H1 (cell line): ENCODE data around the gene TCF7. TPM values are rescaled to one million over a fixed set of nuclear protein-coding genes. Genes with fewer than 3 reads are reported as not detected.

ENCODE experiments used
- CTCF ChIA-PET: fragments of 300-600 bp; sonication (Branson Sonifier 250); formaldehyde crosslinking; loops from one replicate; lab custom pipeline; 2021; ENCODE audit not compliant: partially characterized antibody; lab: Charles Lee
- POLR2A ChIA-PET: fragments of 300-600 bp; sonication (Branson Sonifier 250); formaldehyde crosslinking; loops from one replicate; lab custom pipeline; 2021; ENCODE audit warnings: inconsistent platforms; ENCODE audit not compliant: partially characterized antibody; lab: Charles Lee
- DNase-seq, 2 experiments: peaks; one replicate each; pipeline versions ENCODE4 v3.0.0 to v3.0.0-alpha.2; 2010 to 2022; ENCODE audit warnings: low spot score in 2 of 2, low read depth in 1 of 2, mixed read lengths in 1 of 2
- FAIRE-seq: peaks from 2 replicates; lab custom pipeline; 2011; peaks lifted over from hg19 to GRCh38; lab: Jason Lieb, UNC
- H2AFZ ChIP-seq: 2 replicates; pipeline ENCODE4 v1.8.1; 2012; ENCODE audit warnings: low read length, inconsistent platforms
- H2AK5ac ChIP-seq: 2 replicates; pipeline ENCODE4 v1.6.1; 2013; ENCODE audit warnings: low read depth, low read length
- H2BK120ac ChIP-seq: replicated peaks from 2 replicates; pipeline ENCODE3; 2013; ENCODE audit warnings: low read depth, low read length, inconsistent platforms
- H2BK12ac ChIP-seq: 2 replicates; pipeline ENCODE4 v1.6.1; 2013; ENCODE audit warnings: low read depth, low read length
- H2BK15ac ChIP-seq: 2 replicates; pipeline ENCODE4 v1.6.1; 2013; ENCODE audit warnings: low read length
- H2BK20ac ChIP-seq: 2 replicates; pipeline ENCODE4 v1.6.1; 2013; ENCODE audit warnings: low read length
- H2BK5ac ChIP-seq: 2 replicates; pipeline ENCODE4 v1.6.1; 2013; ENCODE audit warnings: low read depth, low read length
- H3K14ac ChIP-seq: 2 replicates; pipeline ENCODE4 v1.6.1; 2013; ENCODE audit warnings: inconsistent platforms; ENCODE audit not compliant: insufficient read length
- H3K18ac ChIP-seq: 2 replicates; pipeline ENCODE4 v1.6.1; 2013; ENCODE audit warnings: low read length; ENCODE audit errors: extremely low read depth
- H3K23ac ChIP-seq: 2 replicates; pipeline ENCODE4 v1.6.1; 2013; ENCODE audit warnings: inconsistent platforms; ENCODE audit not compliant: insufficient read length
- H3K23me2 ChIP-seq: 2 replicates; pipeline ENCODE4 v1.6.1; 2013; ENCODE audit warnings: low read depth, low read length
- H3K27ac ChIP-seq: 2 replicates; pipeline ENCODE4 v1.6.1; 2011; ENCODE audit warnings: low read depth, low read length, inconsistent platforms
- H3K27me3 ChIP-seq, 4 experiments: replicated peaks in 1 of 4; 1 replicate in 1 of 4; 2 replicates in 3 of 4; pipeline versions ENCODE4 v1.6.1 to v1.8.1; 2011 to 2013; ENCODE audit warnings: low read length in 3 of 4, mild to moderate bottlenecking in 3 of 4, inconsistent platforms in 2 of 4, mixed read lengths in 2 of 4, moderate library complexity in 1 of 4; ENCODE audit not compliant: control insufficient read depth in 3 of 4, insufficient read depth in 3 of 4; ENCODE audit errors: extremely low read depth in 1 of 4
- H3K36me3 ChIP-seq, 4 experiments: 2 replicates each; pipeline versions ENCODE4 v1.6.1 to v1.8.1; 2011 to 2013; ENCODE audit warnings: mild to moderate bottlenecking in 4 of 4, low read length in 3 of 4, moderate library complexity in 2 of 4, control low read depth in 1 of 4, inconsistent platforms in 1 of 4; ENCODE audit not compliant: insufficient read depth in 4 of 4, control insufficient read depth in 2 of 4
- H3K4ac ChIP-seq: replicated peaks from 2 replicates; pipeline ENCODE3; 2013; ENCODE audit warnings: low read length, low read depth, mixed read lengths, inconsistent platforms; ENCODE audit not compliant: insufficient read length
- H3K4me1 ChIP-seq, 4 experiments: replicated peaks in 1 of 4; 1 replicate in 1 of 4; 2 replicates in 3 of 4; pipeline versions ENCODE4 v1.6.1 to v1.8.1; 2011 to 2013; ENCODE audit warnings: low read length in 3 of 4, inconsistent platforms in 2 of 4, mixed read lengths in 1 of 4; ENCODE audit not compliant: insufficient read depth in 4 of 4, control insufficient read depth in 3 of 4
- H3K4me2 ChIP-seq, 2 experiments: 2 replicates each; pipeline versions ENCODE4 v1.6.1 to v1.8.1; 2011 to 2013; ENCODE audit warnings: low read depth in 2 of 2, low read length in 2 of 2, control low read depth in 1 of 2, inconsistent platforms in 1 of 2, mild to moderate bottlenecking in 1 of 2; ENCODE audit not compliant: insufficient read depth in 1 of 2
- H3K4me3 ChIP-seq, 4 experiments: fragments of 200-600, 300-600 bp in 1 of 4; sonication (generic), shearing (Covaris generic), sonication (Bioruptor Twin) in 1 of 4; 2 replicates each; pipeline versions ENCODE4 v1.5.1 to v1.8.1; 2011 to 2016; ENCODE audit warnings: low read length in 4 of 4, low read depth in 3 of 4, control low read depth in 2 of 4, inconsistent platforms in 2 of 4, mild to moderate bottlenecking in 2 of 4, mixed read lengths in 1 of 4, moderate library complexity in 1 of 4; ENCODE audit not compliant: insufficient read depth in 2 of 4; ENCODE audit errors: extremely low read depth in 1 of 4
- H3K56ac ChIP-seq: replicated peaks from 2 replicates; pipeline ENCODE3; 2013; ENCODE audit warnings: low read depth, mild to moderate bottlenecking, mixed read lengths, low read length, inconsistent platforms; ENCODE audit not compliant: insufficient read length
- H3K79me1 ChIP-seq: 2 replicates; pipeline ENCODE4 v1.6.1; 2013; ENCODE audit warnings: low read depth, low read length, control low read depth
- H3K79me2 ChIP-seq, 2 experiments: 2 replicates each; pipeline versions ENCODE4 v1.6.1 to v1.8.1; 2012 to 2013; ENCODE audit warnings: low read length in 2 of 2, mild to moderate bottlenecking in 2 of 2, inconsistent platforms in 1 of 2; ENCODE audit not compliant: insufficient read depth in 2 of 2, control insufficient read depth in 1 of 2
- H3K9ac ChIP-seq, 4 experiments: replicated peaks in 1 of 4; 1 replicate in 1 of 4; 2 replicates in 3 of 4; pipeline versions ENCODE4 v1.6.1 to v1.8.1; 2011 to 2013; ENCODE audit warnings: low read depth in 3 of 4, low read length in 3 of 4, control low read depth in 2 of 4, mild to moderate bottlenecking in 2 of 4, moderate library complexity in 2 of 4, inconsistent platforms in 1 of 4; ENCODE audit errors: extremely low read depth in 1 of 4
- H3K9me3 ChIP-seq, 2 experiments: 2 replicates each; pipeline versions ENCODE4 v1.6.1 to v1.8.1; 2012 to 2013; ENCODE audit warnings: mild to moderate bottlenecking in 2 of 2, moderate library complexity in 2 of 2, control low read depth in 1 of 2, inconsistent platforms in 1 of 2, low read depth in 1 of 2, low read length in 1 of 2, mixed read lengths in 1 of 2; ENCODE audit not compliant: insufficient read depth in 2 of 2
- H4K20me1 ChIP-seq, 2 experiments: replicated peaks in 1 of 2; 2 replicates each; pipeline versions ENCODE3 to v1.8.1; 2011 to 2013; ENCODE audit warnings: inconsistent platforms in 2 of 2, low read length in 2 of 2, mild to moderate bottlenecking in 1 of 2; ENCODE audit not compliant: insufficient read depth in 2 of 2, control insufficient read depth in 1 of 2
- H4K5ac ChIP-seq: 2 replicates; pipeline ENCODE4 v1.6.1; 2013; ENCODE audit warnings: low read length, low read depth, mixed read lengths, inconsistent platforms; ENCODE audit not compliant: insufficient read length
- H4K8ac ChIP-seq: 2 replicates; pipeline ENCODE4 v1.8.0; 2013; ENCODE audit warnings: mild to moderate bottlenecking, moderate library complexity, low read length, inconsistent platforms; ENCODE audit not compliant: insufficient read depth; ENCODE audit errors: extremely low read depth
- H4K91ac ChIP-seq: replicated peaks from 2 replicates; pipeline ENCODE3; 2013; ENCODE audit warnings: low read length, mixed read lengths, inconsistent platforms; ENCODE audit not compliant: insufficient read length
- ATF3 ChIP-seq: IDR thresholded peaks from 2 replicates; pipeline ENCODE4 v1.6.1; 2011; ENCODE audit warnings: low read depth, mild to moderate bottlenecking, low read length; ENCODE audit not compliant: insufficient read depth
- CBX5 ChIP-seq: fragments of 300-800, 300-1000 bp; sonication (generic); IDR thresholded peaks from 2 replicates; pipeline ENCODE4 v1.7.1; 2016; ENCODE audit warnings: antibody characterized with exemption, low read length, low read depth
- CBX8 ChIP-seq: fragments of 300-800, 300-1000 bp; sonication (generic); IDR thresholded peaks from 2 replicates; pipeline ENCODE4 v1.7.1; 2016; ENCODE audit warnings: low read depth, low read length, borderline replicate concordance
- CHD1 ChIP-seq: IDR thresholded peaks from 2 replicates; pipeline ENCODE4 v1.6.1; 2012; ENCODE audit warnings: low read depth, low read length, improper control_type of control experiment
- CTBP2 ChIP-seq: IDR thresholded peaks from 2 replicates; pipeline ENCODE4 v1.7.0; 2011; ENCODE audit warnings: borderline replicate concordance, mild to moderate bottlenecking, moderate library complexity, mixed read lengths, low read length; ENCODE audit not compliant: insufficient read depth, insufficient read length
- E2F6 ChIP-seq: IDR thresholded peaks from 2 replicates; pipeline ENCODE4 v1.6.1; 2012; ENCODE audit warnings: inconsistent platforms
- GABPA ChIP-seq: IDR thresholded peaks from 2 replicates; pipeline ENCODE4 v1.6.1; 2011; ENCODE audit warnings: mild to moderate bottlenecking, low read length, moderate library complexity, borderline replicate concordance; ENCODE audit not compliant: insufficient read depth
- JUN ChIP-seq: IDR thresholded peaks from 2 replicates; pipeline ENCODE4 v1.6.1; 2011; ENCODE audit warnings: low read depth, mild to moderate bottlenecking, improper control_type of control experiment, low read length
- KDM1A ChIP-seq: fragments of 200-600, 300-600 bp; sonication (generic); IDR thresholded peaks from 2 replicates; pipeline ENCODE4 v1.7.1; 2016; ENCODE audit warnings: mild to moderate bottlenecking, low read length, borderline replicate concordance
- POU5F1 ChIP-seq: IDR thresholded peaks from 2 replicates; pipeline ENCODE4 v1.6.1; 2011; ENCODE audit warnings: low read depth, mild to moderate bottlenecking, low read length, moderate library complexity
- RBBP5 ChIP-seq: IDR thresholded peaks from 2 replicates; pipeline ENCODE4 v1.7.1; 2012; ENCODE audit warnings: low read depth, mild to moderate bottlenecking, inconsistent platforms, low read length, moderate library complexity, borderline replicate concordance
- SUZ12 ChIP-seq: fragments of 200-600 bp; sonication (generic); IDR thresholded peaks from 2 replicates; pipeline ENCODE4 v1.6.1; 2012; ENCODE audit warnings: mild to moderate bottlenecking, inconsistent platforms, low read length, moderate library complexity, mixed read lengths
- TAF1 ChIP-seq: IDR thresholded peaks from 2 replicates; pipeline ENCODE4 v1.6.1; 2011; ENCODE audit warnings: mild to moderate bottlenecking, low read depth, low read length
- YY1 ChIP-seq: IDR thresholded peaks from 2 replicates; pipeline ENCODE4 v1.6.1; 2011; ENCODE audit warnings: low read depth, mild to moderate bottlenecking, low read length
- polyA plus RNA-seq, 7 experiments: library from polyadenylated mRNA; depleted of rRNA in 3 of 7; stranded (reverse) in 5 of 7; unstranded in 2 of 7; fragments of >200 nt in 5 of 7; fragments of 200-250 nt in 2 of 7; gene quantifications; 1 replicate in 5 of 7; 2 replicates in 1 of 7; 4 replicates in 1 of 7; pipeline versions ENCODE4 v1.2.1 to v1.2.3, GENCODE V29; 2011 to 2013; ENCODE audit warnings: missing spikeins in 2 of 7, mixed read lengths in 2 of 7
- total RNA-seq: library from RNA; stranded (reverse); fragmentation: NEBNext Ultra II Directional; extraction: Animal tissue kit (Norgen Biotek cat#: 25700); gene quantifications from 2 replicates; pipeline ENCODE4 v1.2.1, GENCODE V29; 2021

The TCF7 gene
- total and polyA plus RNA-seq, 2 of the 8 experiments (the other 6 are each of a cell fraction or from before 2014, with no cell fraction given) = 4.7 to 8.5 TPM

- no peak overlapping the region for H3K4me3 ChIP-seq
- POLR2A ChIA-PET = interaction anchor here (0.6 to 5.8 kb wide), 4 partner anchors 9 to 486 kb away, joined by 3 to 29 read pairs (median 3); partner anchors contain the start of gene PPP2CA
- TF ChIP-seq CHD1 (no peak), POU5F1 (no peak), CBX8 (no peak), CBX5 (no peak), E2F6 (no peak), GABPA (no peak), SUZ12 (no peak), YY1 (no peak), TAF1 (no peak), RBBP5 (no peak), KDM1A (no peak), CTBP2 (no peak), ATF3 (no peak), JUN (no peak)
Measured at GRCh38 chr5:134183481-134183880, 69.0 kb downstream of the TCF7 start.

More at GRCh38 chr5:134183481-134183880, 69.0 kb downstream of the TCF7 start:
- Histone ChIP-seq H4K8ac (no peak overlapping the region), H3K9ac (no peak overlapping the region), H3K23ac (no peak overlapping the region), H2BK5ac (no peak overlapping the region), H3K4me2 (no peak overlapping the region), H3K27me3 (no peaks in the 10 kb centered on the region), H3K4ac (no peak overlapping the region), H3K79me1 (no peaks in the 10 kb centered on the region; the same call in 1 of the 2 replicates), H3K14ac (no peak overlapping the region), H2AK5ac (no peak overlapping the region), H3K27ac (no peak overlapping the region), H2BK20ac (no peak overlapping the region), H4K5ac (no peak overlapping the region), H2AFZ (no peak overlapping the region), H4K91ac (no peak overlapping the region), H2BK120ac (no peak overlapping the region), H2BK12ac (no peak overlapping the region), H3K36me3 (no peaks in the 10 kb centered on the region), H3K9me3 (no peaks in the 10 kb centered on the region), H3K56ac (no peak overlapping the region), H3K18ac (no peak overlapping the region), H3K23me2 (no peaks in the 10 kb centered on the region; the same call in 1 of the 2 replicates), H4K20me1 (peaks cover 0 to 4% of the 10 kb centered on the region in 2 experiments), H3K4me1 (no peaks in the 10 kb centered on the region), H3K79me2 (no peaks in the 10 kb centered on the region), H2BK15ac (no peak overlapping the region)
- DNase-seq = no peak
- CTCF ChIA-PET = interaction anchor here (0.5 to 10.1 kb wide), 27 partner anchors 11 to 605 kb away, joined by 3 to 120 read pairs (median 4); no protein-coding TSS in a partner anchor
- FAIRE-seq = no peak
